NCI-H2107 (cell line): ENCODE results near the gene SEMA3D.

ENCODE experiments used
- DNase-seq: peaks from one replicate; lab custom pipeline; 2025; lab: John Stamatoyannopoulos, UW

SEMA3D gene

DNA sequence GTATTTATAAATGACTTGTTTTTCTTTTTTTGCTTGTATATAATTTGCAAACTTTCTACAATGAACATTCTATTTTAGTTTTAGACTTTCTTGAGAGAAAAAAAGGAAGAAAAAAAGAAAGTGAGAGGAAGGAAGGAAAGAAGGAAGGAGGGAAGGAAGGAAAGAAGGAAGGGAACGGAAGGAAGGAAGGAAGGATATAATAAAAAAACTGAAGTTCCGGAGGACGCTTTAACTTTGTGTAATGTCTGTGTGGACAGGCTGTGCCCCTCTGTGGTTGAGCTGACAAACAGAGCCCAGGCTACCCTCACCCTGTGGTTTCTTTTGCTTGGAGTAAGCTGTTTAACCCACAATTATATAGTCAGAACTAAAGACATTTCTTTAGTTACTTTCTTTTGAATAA, 108.7 kb downstream of the SEMA3D start:
- no peak for DNase-seq

DNA sequence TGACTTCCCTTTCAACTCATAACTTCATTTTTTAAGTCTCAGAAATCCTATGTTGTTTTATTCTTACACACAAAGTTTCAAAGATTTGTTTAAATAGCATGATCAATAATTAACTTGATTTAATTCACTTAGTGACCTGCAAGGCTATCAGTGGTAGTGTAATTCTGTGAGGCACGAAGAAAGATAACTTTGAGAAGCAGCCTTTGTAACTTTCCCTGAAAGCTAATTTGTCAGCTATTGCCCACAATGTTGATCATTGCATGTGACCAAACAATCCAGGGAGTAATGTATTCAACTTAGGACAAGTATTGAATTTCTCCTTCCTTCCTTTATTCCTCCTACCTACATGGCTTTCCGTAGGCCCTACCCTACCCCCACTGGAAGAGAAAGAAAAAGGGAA, 111.0 kb downstream of the SEMA3D start:
- DNase-seq = no peak

- no peak for DNase-seq
Observed at GRCh38 chr7:85074992-85075391, 111.9 kb downstream of the SEMA3D start.

- DNase-seq = no peak
Observed at GRCh38 chr7:85074016-85074415, 112.8 kb downstream of the SEMA3D start.

GRCh38 chr7:85070967-85071628, 115.8 kb downstream of the SEMA3D start:
- no peak for DNase-seq

GRCh38 chr7:85068799-85069198, 118.1 kb downstream of the SEMA3D start:
- DNase-seq = no peak

DNA sequence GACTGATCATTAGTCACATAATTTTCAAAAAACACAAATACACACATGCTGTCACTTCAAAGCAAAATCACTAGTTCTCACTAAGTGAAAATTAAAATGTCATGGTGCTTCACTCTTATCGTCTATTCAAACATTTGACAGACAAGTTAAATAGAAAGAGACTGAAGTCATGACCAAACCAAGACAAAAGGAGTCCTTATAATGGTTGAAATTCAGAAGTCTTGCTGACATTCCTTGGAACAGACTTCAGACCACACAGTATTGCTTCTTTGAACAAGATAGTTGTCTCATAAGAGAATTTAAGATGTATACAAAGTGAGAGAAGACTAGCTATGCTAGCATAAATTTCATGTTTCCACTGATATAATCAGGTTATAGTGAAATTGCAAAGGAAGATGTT, 119.5 kb downstream of the SEMA3D start:
- DNase-seq = no peak

DNA sequence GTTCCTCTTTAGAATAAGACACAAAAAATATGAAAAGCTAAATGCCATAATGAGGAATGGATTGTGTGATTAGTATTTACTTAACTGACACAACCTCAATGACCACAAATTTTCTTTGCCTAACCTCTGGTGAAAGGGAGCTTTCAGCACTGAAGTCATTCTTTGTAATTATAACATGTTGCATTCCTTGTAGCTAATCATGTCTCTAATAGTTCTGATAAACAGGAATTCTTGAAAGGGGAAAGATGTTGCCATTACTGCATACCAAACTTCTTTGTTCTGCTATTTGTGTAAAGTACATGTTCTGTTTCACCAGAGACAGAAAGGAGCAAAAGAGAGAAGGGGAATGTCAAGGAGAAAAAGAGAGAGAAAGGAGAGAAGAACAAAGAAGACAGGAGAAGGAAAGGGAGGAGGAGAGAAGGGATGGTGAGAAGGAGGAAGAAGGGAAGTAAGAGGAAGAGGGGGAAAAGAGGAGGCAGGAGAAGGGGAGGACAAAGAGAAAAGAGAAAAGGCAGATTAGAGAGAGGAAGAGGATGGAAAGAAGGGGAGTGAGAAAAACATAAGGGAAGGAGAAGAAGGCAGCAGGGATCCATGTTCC, 120.9 kb downstream of the SEMA3D start:
- DNase-seq = no peak

- DNase-seq = no peak
Observed at GRCh38 chr7:85065306-85065705, 121.5 kb downstream of the SEMA3D start.

DNA sequence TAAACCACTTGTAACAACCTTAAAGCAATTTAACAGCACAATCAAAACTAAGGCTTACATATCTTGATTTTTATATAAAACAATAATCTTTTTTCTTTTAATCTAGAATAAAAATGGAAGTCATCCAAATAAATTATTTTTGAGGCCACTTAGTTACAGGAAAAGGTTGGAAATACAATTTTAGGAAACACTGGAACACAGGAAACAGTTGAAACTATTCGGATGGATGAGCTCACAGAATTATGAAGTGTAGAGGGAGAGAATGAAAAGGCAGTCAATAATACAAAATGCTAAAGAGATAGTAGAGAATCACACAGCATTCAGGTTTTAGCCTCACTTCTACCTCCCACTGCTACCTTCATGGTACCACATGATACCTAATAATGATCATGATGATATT, 124.2 kb downstream of the SEMA3D start:
- DNase-seq = no peak

- no peak for DNase-seq
Observed at GRCh38 chr7:85061456-85061855, 125.4 kb downstream of the SEMA3D start.

DNA sequence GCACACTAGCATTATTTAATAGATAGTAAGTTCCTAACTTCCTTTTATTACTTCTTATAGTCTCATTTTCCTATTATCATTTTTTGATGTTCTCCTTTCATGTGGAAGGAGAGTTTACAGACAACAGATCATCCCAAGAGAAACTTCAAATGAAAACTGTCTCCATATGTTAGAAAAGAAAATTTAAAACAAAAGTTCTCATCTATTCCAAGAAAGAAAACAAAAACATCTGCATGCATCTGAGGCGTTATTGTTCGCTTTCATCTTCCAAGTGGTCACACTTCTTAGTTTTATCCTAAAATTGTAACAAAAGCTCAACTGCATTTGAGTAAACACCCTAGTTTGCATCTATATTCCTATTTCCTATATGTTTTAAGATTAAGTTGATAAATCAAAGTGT, 126.2 kb downstream of the SEMA3D start:
- DNase-seq = no peak

DNA sequence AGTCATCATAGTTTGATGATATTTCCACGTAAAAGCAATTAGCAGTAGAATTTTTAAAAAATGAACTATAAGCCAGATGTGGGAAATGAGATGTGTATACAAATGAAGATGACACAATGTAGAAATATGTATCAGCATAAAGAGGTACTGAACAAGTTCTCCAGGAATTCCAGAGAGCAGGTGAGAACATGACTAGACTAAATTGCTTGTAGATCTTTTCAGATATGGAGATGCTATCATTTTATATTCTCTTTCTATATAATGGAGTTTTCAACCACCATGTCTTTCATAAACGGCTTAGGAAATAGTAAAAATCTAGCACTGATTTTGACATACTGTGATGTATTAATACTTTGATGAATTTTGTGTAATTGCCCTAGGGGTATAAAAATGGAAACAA, 130.9 kb downstream of the SEMA3D start:
- DNase-seq = no peak

- no peak for DNase-seq
Observed at GRCh38 chr7:85055196-85055595, 131.7 kb downstream of the SEMA3D start.

GRCh38 chr7:85054306-85054705, 132.6 kb downstream of the SEMA3D start:
- no peak for DNase-seq

- DNase-seq = no peak
Observed at GRCh38 chr7:85052894-85053293, 134.0 kb downstream of the SEMA3D start.

GRCh38 chr7:85052056-85052737, 134.7 kb downstream of the SEMA3D start:
- DNase-seq = no peak

DNA sequence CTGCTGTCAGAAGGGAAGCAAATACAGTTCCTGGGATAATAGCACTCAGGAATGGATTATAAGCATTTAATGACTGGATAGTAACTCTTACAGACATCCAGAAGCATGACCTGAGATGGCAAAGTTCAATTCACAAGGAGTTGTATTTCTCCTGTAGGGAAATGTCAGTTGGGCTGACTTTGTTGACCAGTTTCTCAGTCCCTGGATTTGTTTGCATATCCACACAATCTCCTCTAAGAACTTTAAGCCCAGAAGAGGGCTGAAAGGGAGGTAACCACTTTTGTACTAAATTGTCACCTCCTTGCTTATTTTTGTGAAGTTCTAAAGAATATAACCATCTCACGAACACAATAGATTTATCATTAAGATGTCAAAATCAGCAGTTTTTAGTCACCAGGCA, 140.3 kb downstream of the SEMA3D start:
- no peak for DNase-seq

DNA sequence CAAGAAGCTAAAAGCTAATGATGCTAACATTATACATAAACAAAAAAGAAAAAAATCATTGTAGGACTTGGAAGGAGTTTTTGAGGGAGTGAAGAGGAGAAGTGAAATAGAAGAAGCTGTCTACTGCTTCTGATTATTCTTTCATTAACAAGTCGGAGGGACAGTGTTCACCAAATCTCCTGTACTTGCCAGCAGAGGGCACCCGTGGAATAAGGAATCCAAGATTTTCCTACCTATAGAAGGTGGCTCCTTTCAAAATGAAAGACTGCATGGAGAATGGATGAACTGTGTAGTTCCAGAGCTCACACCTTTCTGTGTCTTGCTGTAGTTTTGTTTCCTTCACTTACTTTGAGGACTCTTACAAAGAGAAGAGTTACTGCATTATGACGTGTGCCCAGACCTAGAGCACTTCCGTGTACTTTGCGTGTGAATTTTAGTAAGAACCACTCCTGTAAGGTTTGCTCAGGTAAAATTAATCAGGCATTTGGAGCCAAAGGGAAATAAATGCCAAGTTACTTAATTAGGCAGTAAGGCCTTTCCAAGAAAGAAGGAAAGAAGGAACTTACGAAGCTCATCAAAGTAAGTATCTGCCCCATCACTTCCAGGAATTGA, 145.1 kb downstream of the SEMA3D start:
- DNase-seq = peak; percentile 60

DNA sequence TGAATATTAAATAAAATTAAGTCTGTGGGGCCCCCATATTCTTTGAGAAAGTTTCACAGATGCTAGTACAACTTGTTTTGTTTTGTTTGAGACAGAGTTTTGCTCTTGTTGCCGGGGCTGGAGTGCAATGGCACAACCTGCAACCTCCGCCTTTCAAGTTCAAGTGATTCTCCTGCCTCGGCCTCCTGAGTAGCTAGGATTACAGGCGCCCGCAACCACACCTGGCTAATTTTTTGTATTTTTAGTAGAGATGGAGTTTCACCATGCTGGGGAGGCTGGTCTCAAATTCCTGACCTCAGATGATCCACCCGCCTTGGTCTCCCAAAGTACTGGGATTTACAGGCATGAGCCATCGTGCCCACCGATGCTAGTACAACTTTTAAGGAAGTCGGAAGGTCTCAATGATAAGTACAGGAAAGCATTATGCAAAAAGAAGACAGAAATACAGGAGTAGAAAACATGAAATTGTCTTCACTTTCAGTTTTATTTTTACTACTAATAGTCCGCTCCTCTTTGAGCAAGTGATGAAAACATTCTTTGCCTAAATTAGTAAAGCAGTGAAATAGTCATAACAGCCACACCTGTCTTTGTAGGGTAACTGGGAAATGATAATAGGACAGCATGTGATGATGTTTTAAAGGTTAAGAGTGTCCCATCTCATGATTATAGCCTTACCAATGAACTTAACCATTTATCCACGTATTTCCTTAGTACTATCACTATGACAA, 147.5 kb downstream of the SEMA3D start:
- DNase-seq = no peak

- DNase-seq = no peak
Observed at GRCh38 chr7:85038466-85038865, 148.4 kb downstream of the SEMA3D start.

DNA sequence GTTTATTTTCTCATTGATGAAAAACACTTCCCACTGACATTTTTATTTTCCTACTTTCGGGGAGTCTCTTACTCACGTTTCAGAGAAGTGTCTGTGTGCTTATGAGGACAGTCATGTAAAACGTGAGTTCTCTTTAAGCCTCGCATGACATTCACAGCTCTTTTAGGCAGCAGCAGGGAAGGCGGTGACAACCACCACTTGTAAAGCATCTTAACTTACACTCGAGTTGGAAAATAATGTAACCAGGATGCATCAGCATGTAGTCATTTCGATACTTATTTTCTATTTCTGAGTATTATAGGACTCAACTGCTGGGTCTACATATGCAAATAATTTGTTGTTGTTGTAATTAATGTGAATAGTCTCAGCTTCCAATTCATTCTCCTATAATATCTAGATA, 153.6 kb downstream of the SEMA3D start:
- DNase-seq = no peak
